Measurements from ENCODE around the gene PIK3R3.
"Not testable (repeated sequence)": the region's sequence is repeated elsewhere in the genome, so short reads cannot be mapped to it uniquely, and the experiment has no call there.

The PIK3R3 gene

DNA sequence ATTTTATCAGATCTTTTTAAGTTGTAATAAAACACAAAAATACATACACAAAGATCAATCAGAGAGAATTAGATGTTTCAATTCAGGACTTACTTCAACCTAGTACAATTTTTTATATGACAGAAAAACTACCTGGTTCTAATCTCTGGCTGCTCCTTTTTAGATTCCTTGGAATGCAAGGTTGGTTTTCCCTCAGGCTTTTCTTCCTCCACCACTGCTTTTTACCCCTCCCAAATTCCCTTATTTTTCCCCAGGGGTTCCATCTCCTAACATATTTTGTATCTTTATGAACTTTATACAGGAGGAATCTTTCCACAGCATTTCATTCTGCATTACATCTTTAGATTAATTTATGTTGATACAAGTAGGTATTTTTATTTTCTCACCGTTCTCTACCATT, 33.2 kb downstream of the PIK3R3 start:
- DNase-seq, result no peak

DNA sequence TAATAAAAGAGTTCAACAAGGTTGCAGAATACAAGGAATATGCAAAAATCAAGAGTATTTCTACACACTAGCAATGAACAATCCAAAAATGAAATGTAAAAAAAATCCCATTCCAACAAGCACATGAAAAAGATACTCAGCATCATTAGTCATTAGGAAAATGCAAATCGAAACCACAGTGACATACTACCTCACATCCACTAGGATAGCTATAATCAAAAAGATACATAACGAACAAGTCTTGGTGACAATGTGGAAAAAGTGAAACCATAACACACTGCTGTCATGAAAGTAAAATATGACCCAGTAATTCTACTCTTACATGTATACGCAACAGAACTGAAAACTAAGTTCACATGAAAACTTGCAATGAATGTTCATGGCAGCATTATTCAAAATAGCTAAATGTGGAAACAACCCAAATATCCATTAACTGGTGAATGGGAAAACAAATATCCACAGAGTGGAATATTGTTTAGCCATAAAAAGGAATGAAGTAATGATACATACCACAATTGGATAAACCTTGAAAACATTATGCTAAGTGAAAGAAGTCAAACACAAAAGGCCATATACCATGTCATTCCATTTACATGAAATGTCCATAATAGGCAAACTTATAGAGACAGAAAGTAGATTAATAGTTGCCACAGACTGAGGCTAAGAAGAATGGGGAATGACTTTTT, 34.3 kb downstream of the PIK3R3 start:
- DNase-seq, result peak in 1 of 5 donors; percentile 13

DNA sequence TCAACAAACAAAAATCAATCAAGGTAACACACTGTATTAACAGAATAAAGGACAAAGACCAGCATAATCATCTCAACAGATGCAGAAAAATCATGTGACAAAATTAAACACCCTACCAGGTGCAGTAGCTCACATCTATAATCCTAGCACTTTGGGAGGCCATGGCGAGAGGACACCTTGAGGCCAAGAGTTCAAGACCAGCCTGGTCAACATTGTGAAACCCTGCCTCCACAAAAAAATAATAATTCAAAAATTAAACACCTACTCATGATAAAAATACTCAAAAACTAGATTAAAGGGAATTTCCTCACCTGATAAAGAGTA, 35.3 kb downstream of the PIK3R3 start:
- no peak for DNase-seq

DNA sequence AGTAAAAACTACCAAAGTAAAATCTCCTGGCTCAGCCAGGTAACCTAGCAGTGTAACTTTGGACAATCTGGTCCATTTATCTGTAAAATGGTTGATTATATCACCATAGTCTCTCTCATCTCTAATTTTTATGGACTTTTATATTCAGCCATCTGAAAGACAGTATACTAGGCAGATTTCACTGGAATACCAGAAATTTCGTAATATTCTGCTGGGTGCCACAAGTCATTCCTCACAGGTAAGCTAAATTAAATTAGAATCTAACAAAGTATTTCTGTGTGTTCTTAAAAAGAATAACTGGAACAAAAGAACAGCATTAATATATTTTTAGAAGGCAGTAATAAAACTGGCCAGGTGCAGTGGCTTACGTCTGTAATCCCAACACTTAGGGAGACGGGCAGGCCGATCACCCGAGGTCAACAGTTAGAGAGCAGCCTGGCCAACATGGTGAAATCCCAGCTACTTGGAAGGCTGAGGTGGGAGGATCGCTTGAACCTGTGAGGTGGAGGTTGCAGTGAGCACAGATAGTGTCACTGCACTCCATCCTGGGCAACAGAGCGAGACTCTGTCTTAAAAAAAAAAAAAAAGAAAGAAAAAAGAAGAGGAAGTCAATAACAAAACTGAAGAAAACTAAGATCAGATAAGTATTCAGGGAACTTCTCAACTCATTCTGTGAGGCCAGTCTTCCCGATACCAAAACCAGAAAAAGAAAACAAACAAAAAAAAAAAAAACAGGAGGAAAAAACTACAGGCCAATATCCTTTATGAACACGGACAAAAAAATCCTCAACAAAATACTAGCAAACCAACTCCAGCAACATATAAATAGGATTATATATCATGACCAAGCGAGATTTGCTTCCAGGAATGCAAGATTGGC, 35.9 kb downstream of the PIK3R3 start:
- DNase-seq, result no peak

DNA sequence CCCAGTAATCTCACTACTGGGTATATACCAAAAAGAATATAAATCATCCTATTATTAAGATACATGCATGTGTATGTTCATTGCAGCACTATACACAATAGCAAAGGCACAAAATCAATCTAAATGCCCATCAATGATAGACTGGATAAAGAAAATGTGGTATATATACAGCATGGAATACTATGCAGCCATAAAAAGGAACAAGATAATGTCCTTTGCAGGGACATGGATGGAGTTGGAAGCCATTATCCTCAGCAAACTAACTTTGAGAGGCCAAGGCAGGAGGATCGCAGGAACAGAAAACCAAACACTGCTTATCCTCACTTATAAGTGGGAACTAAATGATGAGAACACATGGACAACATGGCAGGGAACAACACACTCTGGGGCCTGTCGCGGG, 37.3 kb downstream of the PIK3R3 start:
- not testable (repeated sequence) for DNase-seq

DNA sequence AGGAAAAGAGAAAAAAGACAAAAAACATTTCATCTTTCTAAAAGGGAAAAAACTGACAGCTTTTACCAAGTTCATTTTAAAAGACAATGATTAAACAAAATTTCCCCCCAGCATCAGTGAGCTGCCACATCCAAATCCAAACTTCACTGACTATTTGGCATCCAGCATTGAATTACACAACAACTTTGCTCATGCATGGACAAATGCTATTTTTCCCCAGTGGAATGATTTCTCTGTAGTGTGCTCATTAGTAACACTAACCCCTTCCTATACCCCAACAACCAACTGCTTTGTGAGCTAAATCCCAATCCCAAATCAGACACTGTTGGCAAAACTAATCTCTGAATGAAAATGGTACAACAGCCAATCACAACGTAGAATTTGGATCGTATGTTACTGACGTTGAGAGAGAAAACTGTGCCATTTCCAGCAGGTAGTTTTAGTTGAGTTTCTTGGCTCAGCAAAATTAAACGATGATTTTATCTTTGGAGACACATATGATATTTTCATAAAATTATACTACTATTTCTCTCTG, 37.9 kb downstream of the PIK3R3 start:
- DNase-seq, result no peak

DNA sequence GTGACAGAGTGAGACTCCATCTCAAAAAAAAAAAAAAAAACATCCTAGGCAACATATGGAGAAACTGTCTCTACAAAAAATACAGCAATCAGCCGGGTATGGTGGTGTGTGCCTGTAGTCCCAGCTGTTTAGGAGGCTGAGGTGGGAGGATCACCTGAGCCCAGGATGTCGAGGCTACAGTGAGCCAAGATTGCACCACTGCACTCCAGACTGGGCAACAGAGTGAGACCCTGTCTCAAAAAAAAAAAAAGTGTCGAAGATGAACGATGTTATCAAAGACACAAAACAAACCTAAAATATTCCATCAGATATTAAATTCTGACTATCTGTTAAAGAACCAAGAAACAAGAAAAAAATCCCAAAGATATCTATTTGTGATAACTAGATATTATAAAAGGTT, 38.6 kb downstream of the PIK3R3 start:
- DNase-seq, result not testable (repeated sequence)

DNA sequence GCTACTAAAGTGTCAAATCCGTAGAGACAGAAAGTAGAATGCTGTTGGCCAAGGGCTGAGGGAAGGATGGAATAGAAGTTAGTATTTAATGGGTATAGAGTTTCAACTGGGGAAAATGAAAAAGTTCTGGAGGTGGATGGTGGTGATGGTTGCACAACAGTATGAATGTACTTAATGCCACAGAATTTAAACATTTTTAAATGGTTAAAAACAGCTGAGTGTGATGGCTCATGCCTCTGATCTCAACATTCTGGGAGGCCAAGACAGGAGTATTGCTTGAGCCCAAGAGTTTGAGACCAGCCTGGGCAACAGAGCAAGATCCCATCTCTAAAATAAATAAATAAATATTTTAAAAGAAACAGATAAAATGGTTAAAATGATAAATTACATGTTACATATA, 44.5 kb downstream of the PIK3R3 start:
- no peak for DNase-seq

DNA sequence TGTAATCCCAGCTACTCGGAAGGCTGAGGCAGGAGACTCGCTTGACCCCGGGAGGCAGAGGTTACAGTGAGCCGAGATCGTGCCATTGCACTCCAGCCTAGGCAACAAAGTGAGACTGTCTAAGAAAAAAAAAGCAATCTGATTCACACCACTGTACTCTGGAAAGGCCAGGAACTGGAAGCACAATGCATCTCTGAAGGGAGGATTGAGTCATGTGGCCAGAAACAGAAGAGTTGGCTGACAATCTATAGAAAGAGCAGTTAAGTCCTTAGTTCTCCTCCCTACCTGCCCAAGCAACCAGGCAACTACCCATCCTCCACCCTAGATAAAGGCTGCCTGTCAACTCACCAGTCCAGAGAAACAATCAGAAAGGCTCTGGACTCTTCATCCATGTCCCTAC, 45.9 kb downstream of the PIK3R3 start:
- DNase-seq, result no peak

DNA sequence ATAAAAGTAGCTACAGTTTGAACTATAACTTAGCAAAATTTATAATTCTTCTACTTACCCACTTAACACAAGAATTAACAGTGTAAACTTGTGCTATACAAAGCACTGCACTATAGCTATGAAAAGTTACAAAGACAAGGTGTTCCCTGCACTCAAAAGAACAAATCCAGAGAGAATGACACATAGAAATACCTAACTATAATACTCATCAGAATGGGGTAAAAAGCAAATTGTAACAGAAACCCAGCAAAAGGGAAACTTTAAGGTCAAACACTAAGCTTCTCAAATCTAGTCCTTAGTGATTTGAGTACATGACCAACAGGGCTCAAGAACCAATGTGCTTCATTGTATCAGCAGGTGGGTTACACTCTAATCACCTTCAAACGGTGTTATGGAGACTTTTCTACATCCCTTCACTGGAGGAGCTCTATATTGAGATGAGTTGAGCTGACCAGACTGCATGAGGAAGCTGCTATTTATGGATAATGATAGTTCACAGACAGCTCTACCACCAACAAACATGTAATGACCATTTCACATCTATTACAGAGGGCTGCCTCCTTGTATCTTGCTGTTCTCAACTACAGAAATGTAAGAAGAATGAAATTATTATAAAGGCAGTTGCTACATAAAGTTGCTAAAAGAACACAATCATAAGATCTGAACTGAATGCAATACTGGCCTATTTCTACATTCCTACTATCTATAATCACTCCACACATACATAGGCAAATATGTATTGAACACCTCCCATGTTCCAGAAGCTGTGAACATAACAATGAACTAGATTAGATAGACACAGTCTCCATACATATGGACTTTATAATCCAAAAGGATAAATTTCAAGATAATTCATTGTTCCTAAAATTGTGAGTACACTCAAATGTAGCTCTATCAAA, 47.6 kb downstream of the PIK3R3 start:
- DNase-seq, result no peak

DNA sequence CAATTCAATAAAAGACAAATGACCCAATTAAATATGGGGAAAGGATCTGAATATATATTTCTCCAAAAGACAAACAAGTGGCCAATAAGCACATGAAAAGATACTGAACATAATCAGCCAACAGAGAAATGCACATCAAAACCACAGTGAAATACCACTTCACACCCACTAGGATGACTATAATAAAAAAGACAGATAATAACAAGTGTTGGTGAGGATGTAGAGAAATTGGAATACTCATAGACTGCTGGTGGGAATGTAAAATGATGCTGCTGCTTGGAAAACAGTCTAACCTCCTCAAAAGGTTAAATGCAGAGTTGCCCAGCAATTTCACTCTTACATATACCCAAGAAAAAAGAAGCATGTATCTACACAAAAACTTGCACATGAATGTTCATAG, 48.9 kb downstream of the PIK3R3 start:
- no peak for DNase-seq

DNA sequence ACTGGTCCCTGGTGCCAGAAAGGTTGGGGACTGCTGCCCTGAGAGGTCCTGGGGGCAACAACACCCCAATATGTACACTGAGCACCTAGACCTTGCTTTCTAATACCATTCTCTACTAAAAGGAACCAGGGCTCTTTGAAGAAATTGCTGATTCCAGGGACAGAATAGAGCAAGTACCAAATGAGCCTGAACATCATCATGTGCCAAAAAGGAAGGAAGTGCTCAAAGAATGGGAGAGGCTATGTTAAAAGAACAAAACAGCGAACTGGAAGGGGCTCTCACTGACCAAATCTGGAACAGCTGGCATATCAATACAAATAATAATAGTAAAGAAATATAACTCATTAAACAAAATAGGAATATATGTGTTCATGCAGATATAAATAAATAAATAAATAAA, 50.8 kb downstream of the PIK3R3 start:
- DNase-seq, result no peak

DNA sequence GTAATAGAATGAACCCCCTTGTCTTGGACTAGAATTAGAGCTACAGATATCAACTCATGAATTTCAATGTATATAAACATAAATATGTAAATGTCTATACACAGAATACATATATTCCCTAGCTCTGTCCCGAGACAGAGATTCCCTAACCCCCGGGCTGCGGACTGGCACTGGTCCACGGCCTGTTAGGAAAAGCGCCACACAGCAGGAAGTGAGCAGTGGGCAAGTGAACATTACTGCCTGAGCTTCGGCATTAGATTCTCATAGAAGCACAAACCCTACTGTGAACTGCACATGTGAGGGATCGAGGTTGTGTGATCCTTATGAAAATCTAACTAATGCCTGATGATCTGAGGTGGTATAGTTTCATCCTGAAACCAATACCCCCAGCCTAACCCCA, 51.2 kb downstream of the PIK3R3 start:
- no peak for DNase-seq

DNA sequence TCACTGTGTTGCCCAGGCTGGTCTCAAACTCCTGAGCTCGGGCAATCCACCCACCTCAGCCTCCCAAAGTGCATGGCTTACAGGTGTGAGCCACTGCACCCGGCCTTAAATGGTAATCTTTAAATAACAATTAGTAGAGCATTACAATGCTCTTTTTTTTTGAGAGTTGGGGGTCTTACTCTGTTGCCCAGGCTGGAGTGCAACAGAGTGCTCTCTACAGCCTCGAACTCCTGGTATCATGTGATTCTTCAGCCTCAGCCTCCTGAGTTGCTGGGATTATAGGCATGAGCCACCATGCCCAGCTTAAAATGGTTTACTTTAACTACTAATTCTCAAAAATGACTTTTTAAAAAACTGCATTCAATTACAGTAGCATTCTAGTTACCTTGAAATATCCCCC, 52.2 kb downstream of the PIK3R3 start:
- DNase-seq, result no peak

DNA sequence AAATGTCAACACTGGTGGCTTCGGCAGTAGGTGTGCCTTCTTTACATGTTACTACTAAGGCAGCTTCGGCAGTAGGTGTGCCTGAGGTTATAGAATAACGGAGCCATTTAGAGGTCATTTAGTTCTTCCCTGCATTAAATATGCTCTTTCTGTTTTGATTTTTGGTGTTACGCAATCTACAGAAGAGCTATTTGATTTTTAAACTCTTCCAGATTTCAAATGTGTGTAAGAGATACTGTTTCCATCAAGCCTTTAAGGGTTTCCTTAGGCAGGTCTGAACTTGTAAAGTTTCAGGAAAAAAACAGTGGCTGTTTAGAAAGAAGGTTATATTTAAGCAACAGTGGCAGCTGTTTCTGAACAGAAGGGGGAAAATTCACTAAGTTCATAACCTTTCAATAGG, 54.8 kb downstream of the PIK3R3 start:
- DNase-seq, result no peak

DNA sequence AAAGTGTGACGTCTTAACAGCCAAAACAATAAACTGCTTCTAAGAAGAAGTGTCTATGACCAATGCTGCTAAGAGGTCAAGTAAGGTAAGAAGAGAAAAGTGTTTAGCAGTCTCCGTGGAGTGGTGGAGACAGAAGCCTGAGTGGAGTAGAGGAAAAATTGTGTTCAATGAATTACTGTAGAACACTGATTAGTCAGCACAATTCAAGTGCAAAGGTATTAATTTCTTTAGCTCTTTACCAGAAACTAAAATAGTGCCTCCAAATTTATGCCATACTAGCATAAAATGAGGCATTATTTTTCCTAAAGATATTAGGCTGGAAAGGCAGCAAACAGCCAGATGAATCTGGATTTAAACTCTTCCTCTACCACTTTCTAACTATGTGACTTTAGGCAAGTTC, 56.1 kb downstream of the PIK3R3 start:
- DNase-seq, result no peak

DNA sequence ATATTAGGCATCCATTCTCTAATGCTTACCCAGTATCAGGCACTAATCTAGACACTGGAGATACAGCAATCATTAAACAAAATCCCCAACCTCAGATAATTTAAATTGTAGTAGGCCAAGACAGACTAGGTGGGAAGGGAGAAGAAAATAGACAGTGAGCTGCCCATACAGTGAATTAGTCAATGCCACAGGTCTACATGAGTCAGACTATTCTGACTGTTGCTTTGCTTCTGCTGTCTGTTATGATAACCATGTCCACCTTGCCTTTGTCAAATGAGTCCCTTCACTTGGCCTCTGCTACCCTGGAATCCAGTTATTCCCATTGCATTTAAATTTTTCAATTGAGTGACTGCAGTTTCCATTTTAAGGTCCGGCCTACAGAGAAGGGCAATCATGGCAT, 59.5 kb downstream of the PIK3R3 start:
- DNase-seq, result no peak

DNA sequence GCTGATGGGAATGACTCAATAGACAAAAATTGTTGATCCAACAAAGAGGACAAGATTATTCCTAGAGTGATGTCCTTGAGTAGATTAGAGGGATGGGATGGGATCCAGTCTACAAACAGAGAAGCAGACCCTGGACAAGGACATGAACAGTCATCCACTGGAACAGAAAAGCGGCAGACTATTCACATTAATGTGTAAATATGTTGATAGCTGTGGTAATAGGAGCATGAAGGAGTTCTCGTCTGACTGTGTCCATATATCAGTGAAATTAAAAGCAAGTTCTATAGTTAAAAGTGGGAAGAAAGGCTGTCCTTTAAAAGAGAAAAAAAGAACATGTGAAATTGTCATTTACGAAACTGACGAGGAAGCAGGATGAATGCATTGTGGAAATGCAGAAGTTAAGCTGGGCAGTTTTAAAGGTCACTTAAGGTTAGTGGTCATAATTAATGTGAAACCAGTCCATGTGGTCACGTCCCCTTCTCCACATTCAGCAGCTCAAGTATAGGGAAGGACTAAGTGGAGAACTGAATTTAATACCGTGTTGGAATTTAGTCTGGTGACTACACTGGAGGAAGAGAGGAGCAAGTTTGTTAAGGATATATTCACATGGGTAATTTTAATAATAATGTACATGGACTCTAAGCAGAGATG, 62.1 kb downstream of the PIK3R3 start:
- DNase-seq, result no peak

DNA sequence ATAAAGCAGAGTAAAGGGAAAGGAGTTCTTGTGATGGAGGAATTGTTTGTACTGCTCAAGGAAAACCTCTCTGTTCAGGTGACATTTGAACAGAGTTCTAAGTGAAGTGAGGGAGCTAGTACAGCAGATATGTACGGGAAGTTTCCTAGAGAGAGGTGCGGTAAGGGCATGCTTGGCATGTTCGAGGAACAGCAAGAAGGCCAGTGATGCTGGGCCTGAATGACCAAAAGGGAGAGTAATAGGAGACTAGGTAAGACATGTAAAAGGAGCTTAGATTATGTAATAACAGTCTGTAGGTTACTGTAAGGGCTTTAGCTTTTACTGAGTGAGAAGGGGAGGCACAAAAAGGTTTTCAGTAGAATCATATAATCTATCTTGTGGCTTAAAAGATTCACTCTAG, 63.9 kb downstream of the PIK3R3 start:
- no peak for DNase-seq

DNA sequence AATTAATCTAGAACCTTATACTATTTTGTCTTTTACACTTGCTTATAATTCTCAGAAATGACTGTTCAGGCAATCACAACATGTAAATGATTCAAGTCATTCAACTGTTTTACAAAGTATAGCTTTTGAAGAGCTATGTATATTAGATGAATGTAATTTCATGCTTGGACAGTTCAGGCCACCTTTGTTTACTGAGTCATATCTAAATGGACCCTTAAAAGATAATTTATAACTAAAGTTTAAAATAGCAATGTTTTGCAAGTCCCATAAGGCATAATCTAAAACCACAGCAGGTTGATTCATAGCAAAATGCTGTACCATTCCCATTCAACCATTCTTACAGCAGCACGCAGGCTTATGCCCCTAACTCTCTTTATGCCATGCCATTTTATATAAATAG, 64.8 kb downstream of the PIK3R3 start:
- DNase-seq, result no peak

DNA sequence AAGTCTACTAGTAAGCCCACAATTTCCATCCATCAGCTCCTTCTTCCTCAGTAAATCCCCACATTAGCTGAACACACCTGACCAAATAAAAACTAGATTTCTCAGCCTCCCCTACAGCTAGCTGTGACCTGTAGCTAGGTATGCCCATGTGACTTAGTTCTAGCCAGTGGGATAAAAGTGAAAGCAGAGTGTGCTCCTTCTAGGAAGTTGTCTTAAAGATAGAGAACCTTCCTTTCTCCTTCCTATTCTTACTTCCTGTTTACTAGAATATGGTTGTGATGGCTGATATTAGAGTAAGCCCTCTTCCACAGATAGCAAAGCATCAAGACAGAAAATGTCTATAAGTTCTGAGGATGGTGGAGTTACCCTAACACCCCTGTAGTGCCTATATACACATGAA, 67.0 kb downstream of the PIK3R3 start:
- peak in 1 of 5 donors; percentile 18 for DNase-seq

DNA sequence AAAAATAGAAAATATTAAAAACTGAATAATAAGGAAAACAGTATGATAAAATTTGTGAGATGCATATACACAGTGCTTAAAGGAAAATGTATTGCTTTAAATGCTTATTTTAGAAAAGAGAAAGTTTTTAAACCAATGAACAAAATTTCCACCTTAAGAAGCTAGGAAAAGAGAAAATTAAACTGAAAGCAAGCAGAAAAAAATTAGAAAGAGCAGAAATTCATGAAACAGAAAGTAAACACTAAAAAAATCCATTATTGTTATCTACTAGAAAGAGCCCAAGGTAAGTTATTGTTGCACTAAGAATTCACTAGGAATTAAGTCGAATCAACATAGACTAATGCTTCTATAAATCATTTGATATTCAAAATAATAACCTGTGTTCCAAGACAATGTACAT, 67.7 kb downstream of the PIK3R3 start:
- DNase-seq, result no peak

Data from T-helper 1 cell (primary cell).